Endodermal cell (in vitro differentiated cells): ENCODE results near the gene CCT6B. TPM values are rescaled to one million over a fixed set of nuclear protein-coding genes. Genes with fewer than 3 reads are reported as not detected.
"Not testable (repeated sequence)": the region's sequence is repeated elsewhere in the genome, so short reads cannot be mapped to it uniquely, and the experiment has no call there.

ENCODE experiments used
- DNase-seq: peaks from one replicate; pipeline ENCODE4 v3.0.0-alpha.2; 2017
- H3K27ac ChIP-seq: 2 replicates; pipeline ENCODE4 v1.5.1; 2013; ENCODE audit warnings: mild to moderate bottlenecking, low read depth, low read length, moderate library complexity
- H3K27me3 ChIP-seq: 2 replicates; pipeline ENCODE4 v1.6.1; 2013; ENCODE audit warnings: mild to moderate bottlenecking, low read length, moderate library complexity; ENCODE audit not compliant: insufficient read depth, control insufficient read depth, poor library complexity, severe bottlenecking
- H3K36me3 ChIP-seq: 2 replicates; pipeline ENCODE4 v1.7.0; 2013; ENCODE audit warnings: mild to moderate bottlenecking, low read length, moderate library complexity; ENCODE audit not compliant: control insufficient read depth, insufficient read depth
- H3K4me1 ChIP-seq: one replicate; pipeline ENCODE4 v1.7.0; 2013; ENCODE audit warnings: low read length; ENCODE audit not compliant: control insufficient read depth, insufficient read depth
- H3K4me3 ChIP-seq: 2 replicates; pipeline ENCODE4 v1.5.1; 2013; ENCODE audit warnings: mild to moderate bottlenecking, low read length, moderate library complexity
- H3K9ac ChIP-seq: 2 replicates; pipeline ENCODE4 v1.6.1; 2013; ENCODE audit warnings: mild to moderate bottlenecking, low read length, moderate library complexity; ENCODE audit not compliant: poor library complexity, severe bottlenecking; ENCODE audit errors: extremely low read depth
- H3K9me3 ChIP-seq: 2 replicates; pipeline ENCODE4 v1.6.1; 2013; ENCODE audit warnings: mild to moderate bottlenecking, low read length, moderate library complexity; ENCODE audit not compliant: control insufficient read depth
- H3K27ac Mint-ChIP-seq: 2 replicates; pipeline ENCODE4 v1.8.0; 2020; ENCODE audit warnings: mixed read lengths
- H3K27me3 Mint-ChIP-seq: 2 replicates; pipeline ENCODE4 v1.8.0; 2021; ENCODE audit warnings: mild to moderate bottlenecking, mixed read lengths; ENCODE audit not compliant: insufficient read depth
- H3K36me3 Mint-ChIP-seq: 2 replicates; pipeline ENCODE4 v1.8.0; 2020; ENCODE audit warnings: low read depth, mixed read lengths
- H3K4me1 Mint-ChIP-seq: 2 replicates; pipeline ENCODE4 v1.8.0; 2020; ENCODE audit warnings: mixed read lengths
- H3K4me3 Mint-ChIP-seq: 2 replicates; pipeline ENCODE4 v1.8.0; 2020; ENCODE audit warnings: mild to moderate bottlenecking, moderate library complexity, mixed read lengths
- H3K9me3 Mint-ChIP-seq: 2 replicates; pipeline ENCODE4 v1.8.0; 2020; ENCODE audit warnings: mild to moderate bottlenecking, mixed read lengths
- CTCF ChIP-seq: fragments of 200-600 bp; sonication (generic); conservative IDR thresholded peaks from 2 replicates; pipeline ENCODE4 v1.5.0; 2021; ENCODE audit warnings: antibody characterized with exemption, mild to moderate bottlenecking
- WGBS, 2 experiments: methylation state at CpG; one replicate each; pipeline versions ENCODE4 v1.1.5 to v1.1.7; 2013; ENCODE audit warnings: missing lambda C conversion rate in 2 of 2, mixed read lengths in 1 of 2; ENCODE audit not compliant: insufficient coverage in 1 of 2, insufficient read length in 1 of 2; 5-methylcytosine and 5-hydroxymethylcytosine counted together
- total RNA-seq, 2 donors: library from RNA; stranded (reverse); fragmentation: NEBNext Ultra II Directional in 1 of 2; extraction: Animal tissue kit (Norgen Biotek cat#: 25700) in 1 of 2; gene quantifications; 2 replicates in 1 of 2; 3 replicates in 1 of 2; pipeline ENCODE4 v1.2.1, GENCODE V29; 2021

Gene CCT6B
- total RNA-seq, 2 donors from 2014 or later: 0.88 to 2.8 TPM

- Mint-ChIP-seq H3K9me3 (no peaks in the 10 kb centered on the region), H3K4me3 (no peak overlapping the region), H3K27me3 (no peaks in the 10 kb centered on the region), H3K4me1 (no peaks in the 10 kb centered on the region), H3K36me3 (peaks cover 80% of the 10 kb centered on the region), H3K27ac (no peak overlapping the region)
- DNase-seq: peak; percentile 23
- 96 to 100% methylated on average over 1 to 2 of the region's 2 CpGs for WGBS, 2 experiments
- no peaks in the 10 kb centered on the region for H3K4me1 ChIP-seq
- no peaks in the 10 kb centered on the region for H3K9me3 ChIP-seq
- peaks cover 83% of the 10 kb centered on the region for H3K36me3 ChIP-seq
- no peak overlapping the region for H3K9ac ChIP-seq
- no peaks in the 10 kb centered on the region for H3K27me3 ChIP-seq
- no peak overlapping the region for H3K4me3 ChIP-seq
- TF ChIP-seq CTCF: no peak
- no peak overlapping the region for H3K27ac ChIP-seq
Observed at GRCh38 chr17:35001549-35001948, 40.3 kb upstream of the CCT6B start.

GRCh38 chr17:35000965-35001364, 39.7 kb upstream of the CCT6B start:
- not testable (repeated sequence) for H3K4me1 ChIP-seq, H3K9me3 ChIP-seq, H3K4me3 Mint-ChIP-seq, H3K9me3 Mint-ChIP-seq, H3K4me3 ChIP-seq, H3K27me3 ChIP-seq, H3K27ac Mint-ChIP-seq, H3K9ac ChIP-seq, H3K27ac ChIP-seq, H3K4me1 Mint-ChIP-seq, H3K27me3 Mint-ChIP-seq
- peaks cover 83% of the 10 kb centered on the region for H3K36me3 ChIP-seq
- peaks cover 84% of the 10 kb centered on the region for H3K36me3 Mint-ChIP-seq
- WGBS, 2 experiments: 93 to 94% methylated on average over 14 of the region's 14 CpGs
- peak; percentile 18 for DNase-seq

- Mint-ChIP-seq H3K36me3 (peaks cover 88% of the 10 kb centered on the region), H3K27me3 (no peaks in the 10 kb centered on the region), H3K27ac (no peak overlapping the region), H3K9me3 (no peaks in the 10 kb centered on the region), H3K4me3 (no peak overlapping the region), H3K4me1 (no peaks in the 10 kb centered on the region)
- no peak overlapping the region for H3K4me3 ChIP-seq
- H3K27ac ChIP-seq: no peak overlapping the region
- no peaks in the 10 kb centered on the region for H3K27me3 ChIP-seq
- H3K36me3 ChIP-seq: peaks cover 88% of the 10 kb centered on the region
- H3K9me3 ChIP-seq: no peaks in the 10 kb centered on the region
- no peak overlapping the region for H3K9ac ChIP-seq
- DNase-seq: no peak
- no peaks in the 10 kb centered on the region for H3K4me1 ChIP-seq
- 97 to 100% methylated on average over 1 to 2 of the region's 2 CpGs for WGBS, 2 experiments
- TF ChIP-seq CTCF: no peak
Observed at GRCh38 chr17:34999456-34999855, 38.2 kb upstream of the CCT6B start.

- DNase-seq: peak; percentile 98
- WGBS, 2 experiments: 56 to 68% methylated on average over 3 to 5 of the region's 5 CpGs
- Histone ChIP-seq H3K27ac (no peak overlapping the region), H3K9ac (no peak overlapping the region), H3K9me3 (no peaks in the 10 kb centered on the region), H3K4me1 (no peaks in the 10 kb centered on the region), H3K36me3 (peaks cover 97% of the 10 kb centered on the region), H3K4me3 (no peak overlapping the region), H3K27me3 (no peaks in the 10 kb centered on the region)
- Mint-ChIP-seq H3K4me3 (no peak overlapping the region), H3K4me1 (no peaks in the 10 kb centered on the region), H3K27me3 (no peaks in the 10 kb centered on the region), H3K9me3 (no peaks in the 10 kb centered on the region), H3K27ac (peak overlapping the region; percentile 75), H3K36me3 (peaks cover 88% of the 10 kb centered on the region)
- TF ChIP-seq CTCF: peak; percentile 92
Observed at GRCh38 chr17:34998205-34998604, 36.9 kb upstream of the CCT6B start.
